ENCODE data around the gene KCNH2. TPM values are rescaled to one million over a fixed set of nuclear protein-coding genes. Genes with fewer than 3 reads are reported as not detected.

KCNH2 gene
- total RNA-seq, 1 experiment from 2014 or later, result 1.8 TPM

- DNase-seq (ENCODE audit: low read depth, low spot score) (no peak), ATAC-seq (no peak)
- TF ChIP-seq CTCF (IDR thresholded peaks at IDR 0.05), result no peak
- TF ChIP-seq REST (IDR thresholded peaks at IDR 0.05; ENCODE audit: insufficient read depth in 1 of 2, low read depth in 2 of 2, low read length in 1 of 2), result no peak
- no peak for TF ChIP-seq TCF7L2 (IDR thresholded peaks at IDR 0.05; ENCODE audit: low read depth, low read length)
- TF ChIP-seq POLR2AphosphoS5 (IDR thresholded peaks at IDR 0.05; ENCODE audit: low read depth, low read length), result no peak
- TF ChIP-seq SIN3A (IDR thresholded peaks at IDR 0.05; ENCODE audit: borderline replicate concordance, insufficient read depth, low read depth, low read length), result no peak
- in situ Hi-C loops (cut with HindIII; ENCODE audit: low pct_unique_long_range_greater_than_20kb, low sequenced_read_pairs) (no loop called here), intact Hi-C loops (cut with micrococcal nuclease; ENCODE audit: unreplicated experiment) (no loop called here)
- ChIA-PET CTCF (no interaction called here), POLR2A (interaction anchor here (0.6 kb wide), 1 partner anchor 109 kb away, joined by 6 read pairs; no protein-coding TSS in a partner anchor)
- Histone ChIP-seq H3K9me3 (ENCODE audit: control insufficient read depth, insufficient read depth, low read depth, low read length) (no peaks in the 10 kb centered on the region), H3K4me1 (ENCODE audit: control insufficient read depth, insufficient read depth, low read length) (no peaks in the 10 kb centered on the region), H3K27me3 (ENCODE audit: control insufficient read depth, insufficient read depth, low read length) (no peaks in the 10 kb centered on the region), H3K4me3 (ENCODE audit: low read depth in 2 of 2, low read length in 2 of 2) (no peak overlapping the region), H3K36me3 (ENCODE audit: control insufficient read depth, insufficient read depth, low read length) (no peaks in the 10 kb centered on the region), H3K27ac (ENCODE audit: low read length) (no peak overlapping the region)
- no TSS peak for BruUV-seq (replicated peaks)
Observed at GRCh38 chr7:150944066-150945042, 33.8 kb downstream of the KCNH2 start.

GRCh38 chr7:150943453-150943814 lies 34.7 kb downstream of the KCNH2 start:
- Histone ChIP-seq H3K9me3 (ENCODE audit: control insufficient read depth, insufficient read depth, low read depth, low read length) (no peaks in the 10 kb centered on the region), H3K27me3 (ENCODE audit: control insufficient read depth, insufficient read depth, low read length) (no peaks in the 10 kb centered on the region), H3K36me3 (ENCODE audit: control insufficient read depth, insufficient read depth, low read length) (no peaks in the 10 kb centered on the region), H3K27ac (ENCODE audit: low read length) (no peak overlapping the region), H3K4me1 (ENCODE audit: control insufficient read depth, insufficient read depth, low read length) (no peaks in the 10 kb centered on the region), H3K4me3 (ENCODE audit: low read depth in 2 of 2, low read length in 2 of 2) (no peak overlapping the region)
- DNase-seq (ENCODE audit: low read depth, low spot score), result no peak
- intact Hi-C loops (cut with micrococcal nuclease; ENCODE audit: unreplicated experiment), result no loop called here
- CTCF ChIA-PET, result no interaction called here
- in situ Hi-C loops (cut with HindIII; ENCODE audit: low pct_unique_long_range_greater_than_20kb, low sequenced_read_pairs), result no loop called here
- BruUV-seq (replicated peaks), result no TSS peak
- POLR2A ChIA-PET, result interaction anchor here (0.5 kb wide), 1 partner anchor 128 kb away, joined by 3 read pairs; no protein-coding TSS in a partner anchor
- no peak for TF ChIP-seq REST (IDR thresholded peaks at IDR 0.05; ENCODE audit: insufficient read depth in 1 of 2, low read depth in 2 of 2, low read length in 1 of 2)
- no peak for TF ChIP-seq CTCF (IDR thresholded peaks at IDR 0.05)
- TF ChIP-seq SIN3A (IDR thresholded peaks at IDR 0.05; ENCODE audit: borderline replicate concordance, insufficient read depth, low read depth, low read length), result no peak
- no peak for TF ChIP-seq POLR2AphosphoS5 (IDR thresholded peaks at IDR 0.05; ENCODE audit: low read depth, low read length)
- no peak for TF ChIP-seq TCF7L2 (IDR thresholded peaks at IDR 0.05; ENCODE audit: low read depth, low read length)
- ATAC-seq, result no peak
